AG04449 (cell line): ENCODE measurements around the gene ACAD11.

ENCODE experiments used
- CTCF ChIA-PET: fragments of 350-600 bp; formaldehyde crosslinking; extraction: SDS; loops from one replicate; lab custom pipeline; 2021; ENCODE audit warnings: antibody characterized with exemption; lab: Yijun Ruan, JAX
- POLR2A ChIA-PET: fragments of 400-600, 350-600 bp; formaldehyde crosslinking; extraction: SDS; loops from one replicate; lab custom pipeline; 2020; ENCODE audit warnings: antibody characterized with exemption, inconsistent platforms; lab: Yijun Ruan, JAX
- DNase-seq: peaks from one replicate; pipeline ENCODE4 v3.0.0-alpha.2; 2010; ENCODE audit warnings: low read depth, low spot score
- H3K4me3 ChIP-seq: 2 replicates; pipeline ENCODE4 v1.5.1; 2011; ENCODE audit warnings: low read depth, mild to moderate bottlenecking, control low read depth, low read length
- CTCF ChIP-seq: IDR thresholded peaks from one replicate; pipeline ENCODE4 v1.5.1; 2011; ENCODE audit warnings: mild to moderate bottlenecking, moderate library complexity, low read length, control low read depth, inconsistent platforms; ENCODE audit not compliant: insufficient read depth; ENCODE audit errors: missing control alignments

The ACAD11 gene

GRCh38 chr3:132655471-132655870, 4.1 kb downstream of the ACAD11 start:
- CTCF ChIA-PET: interaction anchor here (1.8 to 4.8 kb wide), 2 partner anchors 12 to 118 kb away, joined by 8 to 25 read pairs; no protein-coding TSS in a partner anchor
- DNase-seq: no peak
- POLR2A ChIA-PET: no interaction called here
- TF ChIP-seq CTCF: no peak
- H3K4me3 ChIP-seq: no peak overlapping the region

GRCh38 chr3:132654721-132655120, 4.9 kb downstream of the ACAD11 start:
- no peak for DNase-seq
- H3K4me3 ChIP-seq: no peak overlapping the region
- ChIA-PET CTCF (interaction anchor here (0.6 to 4.8 kb wide), 3 partner anchors 9 to 118 kb away, joined by 3 to 25 read pairs (median 17); no protein-coding TSS in a partner anchor), POLR2A (no interaction called here)
- TF ChIP-seq CTCF: no peak

- H3K4me3 ChIP-seq: no peak overlapping the region
- ChIA-PET CTCF (interaction anchor here (0.6 to 4.8 kb wide), 3 partner anchors 8 to 117 kb away, joined by 3 to 25 read pairs (median 17); no protein-coding TSS in a partner anchor), POLR2A (no interaction called here)
- TF ChIP-seq CTCF: no peak
- DNase-seq: no peak
Measured at GRCh38 chr3:132654190-132654589, 5.4 kb downstream of the ACAD11 start.

GRCh38 chr3:132652640-132653270, 6.9 kb downstream of the ACAD11 start:
- H3K4me3 ChIP-seq: no peak overlapping the region
- CTCF ChIA-PET: interaction anchor here (0.6 to 4.8 kb wide), 4 partner anchors 11 to 118 kb away, joined by 3 to 25 read pairs (median 10); no protein-coding TSS in a partner anchor
- POLR2A ChIA-PET: interaction anchor here (0.6 kb wide), 1 partner anchor 28 kb away, joined by 3 read pairs; no protein-coding TSS in a partner anchor
- DNase-seq: no peak
- no peak for TF ChIP-seq CTCF

GRCh38 chr3:132650153-132650552, 9.5 kb downstream of the ACAD11 start:
- no peak overlapping the region for H3K4me3 ChIP-seq
- DNase-seq: no peak
- CTCF ChIA-PET: interaction anchor here (0.7 to 2.4 kb wide), 3 partner anchors 8 to 116 kb away, joined by 3 to 6 read pairs (median 5); no protein-coding TSS in a partner anchor
- no peak for TF ChIP-seq CTCF
- POLR2A ChIA-PET: no interaction called here

- POLR2A ChIA-PET: no interaction called here
- DNase-seq: no peak
- TF ChIP-seq CTCF: no peak
- CTCF ChIA-PET: interaction anchor here (0.6 to 4.4 kb wide), 3 partner anchors 110 to 291 kb away, joined by 3 to 74 read pairs (median 3); no protein-coding TSS in a partner anchor
- H3K4me3 ChIP-seq: no peak overlapping the region
Measured at GRCh38 chr3:132645058-132645457, 14.6 kb downstream of the ACAD11 start.
